Keratinocyte (primary cell): ENCODE results near the gene BTNL8. TPM values are rescaled to one million over a fixed set of nuclear protein-coding genes. Genes with fewer than 3 reads are reported as not detected.

Experiments
- DNase-seq: peaks from one replicate; pipeline ENCODE4 v3.0.0-alpha.2; 2011; ENCODE audit warnings: low read depth, missing footprints, low spot score
- FAIRE-seq: peaks from 2 replicates; lab custom pipeline; 2011; peaks lifted over from hg19 to GRCh38; lab: Jason Lieb, UNC
- H2AFZ ChIP-seq: 2 replicates; pipeline ENCODE4 v1.6.0; 2012; ENCODE audit warnings: low read length, control low read depth, inconsistent platforms; ENCODE audit not compliant: control insufficient read depth
- H3K27ac ChIP-seq: 2 replicates; pipeline ENCODE4 v1.5.1; 2011; ENCODE audit warnings: low read length; ENCODE audit not compliant: control insufficient read depth, insufficient read depth
- H3K27me3 ChIP-seq: 3 replicates; pipeline ENCODE4 v1.6.0; 2011; ENCODE audit warnings: low read length; ENCODE audit not compliant: control insufficient read depth, insufficient read depth; ENCODE audit errors: extremely low read depth
- H3K36me3 ChIP-seq, 2 experiments: 2 replicates in 1 of 2; 3 replicates in 1 of 2; pipeline ENCODE4 v1.5.1; 2011; ENCODE audit warnings: low read length in 2 of 2, mild to moderate bottlenecking in 1 of 2; ENCODE audit not compliant: control insufficient read depth in 2 of 2, insufficient read depth in 2 of 2; ENCODE audit errors: extremely low read depth in 1 of 2
- H3K4me1 ChIP-seq: 3 replicates; pipeline ENCODE4 v1.5.1; 2011; ENCODE audit warnings: low read length; ENCODE audit not compliant: control insufficient read depth, insufficient read depth; ENCODE audit errors: extremely low read depth
- H3K4me2 ChIP-seq: 3 replicates; pipeline ENCODE4 v1.6.0; 2011; ENCODE audit warnings: low read depth, low read length; ENCODE audit not compliant: control insufficient read depth, insufficient read depth; ENCODE audit errors: extremely low read depth
- H3K4me3 ChIP-seq, 3 experiments: fragments of 200-600 bp in 1 of 3; sonication (generic) in 1 of 3; 2 replicates in 2 of 3; 3 replicates in 1 of 3; pipeline ENCODE4 v1.5.1; 2011 to 2016; ENCODE audit warnings: low read length in 3 of 3, mild to moderate bottlenecking in 3 of 3, control low read depth in 2 of 3, inconsistent platforms in 1 of 3, low read depth in 1 of 3, mixed read lengths in 1 of 3, mixed run types in 1 of 3, moderate library complexity in 1 of 3; ENCODE audit not compliant: control insufficient read depth in 2 of 3, insufficient read depth in 2 of 3; ENCODE audit errors: extremely low read depth in 1 of 3
- H3K79me2 ChIP-seq: 2 replicates; pipeline ENCODE4 v1.6.0; 2012; ENCODE audit warnings: low read length; ENCODE audit not compliant: control insufficient read depth, insufficient read depth
- H3K9ac ChIP-seq: 3 replicates; pipeline ENCODE4 v1.6.0; 2011; ENCODE audit warnings: low read length; ENCODE audit not compliant: control insufficient read depth, insufficient read depth; ENCODE audit errors: extremely low read depth
- H3K9me1 ChIP-seq: 3 replicates; pipeline ENCODE4 v1.6.0; 2011; ENCODE audit warnings: low read length; ENCODE audit not compliant: control insufficient read depth, insufficient read depth; ENCODE audit errors: extremely low read depth
- H3K9me3 ChIP-seq: 2 replicates; pipeline ENCODE4 v1.5.1; 2012; ENCODE audit warnings: low read depth, low read length; ENCODE audit not compliant: control insufficient read depth
- H4K20me1 ChIP-seq: 3 replicates; pipeline ENCODE4 v1.6.0; 2011; ENCODE audit warnings: low read length; ENCODE audit not compliant: control insufficient read depth, insufficient read depth; ENCODE audit errors: extremely low read depth
- EZH2 ChIP-seq: IDR thresholded peaks from one replicate; pipeline ENCODE4 v1.6.1; 2012; ENCODE audit warnings: inconsistent platforms, mild to moderate bottlenecking, low read length, moderate library complexity
- dilution Hi-C: fragments of 300-500 bp; cut with MboI; formaldehyde crosslinking; loops from one replicate; pipeline ENCODE4 v1.7.0; 2020; ENCODE audit warnings: low sequenced_read_pairs; ENCODE audit not compliant: extremely low pct_ligation_motif_present
- polyA plus RNA-seq, 5 experiments: library from polyadenylated mRNA; depleted of rRNA in 3 of 5; stranded (reverse) in 3 of 5; stranded (forward) in 1 of 5; unstranded in 1 of 5; fragments of >200 nt; gene quantifications; 1 replicate in 1 of 5; 2 replicates in 3 of 5; 3 replicates in 1 of 5; pipeline versions ENCODE4 v1.2.1 to v1.2.3, GENCODE V29; 2011 to 2012; ENCODE audit warnings: missing spikeins in 2 of 5, low read depth in 1 of 5, low replicate concordance in 1 of 5
- TF ChIP-seq, protein P1 (sequence below), 3 experiments: IDR thresholded peaks in 1 of 3; conservative IDR thresholded peaks in 1 of 3; optimal IDR thresholded peaks in 1 of 3; 2 replicates in 2 of 3; 3 replicates in 1 of 3; pipeline versions ENCODE3 to v1.5.1; 2011; ENCODE audit warnings: low read length in 3 of 3, mild to moderate bottlenecking in 3 of 3, moderate library complexity in 2 of 3, control low read depth in 1 of 3, inconsistent platforms in 1 of 3; ENCODE audit not compliant: insufficient read depth in 2 of 3; ENCODE audit errors: extremely low read depth in 1 of 3

BTNL8 gene
- polyA plus RNA-seq, 1 donor (not counting 4 experiments of a cell fraction or from before 2014, with no cell fraction given), result not detected

DNA sequence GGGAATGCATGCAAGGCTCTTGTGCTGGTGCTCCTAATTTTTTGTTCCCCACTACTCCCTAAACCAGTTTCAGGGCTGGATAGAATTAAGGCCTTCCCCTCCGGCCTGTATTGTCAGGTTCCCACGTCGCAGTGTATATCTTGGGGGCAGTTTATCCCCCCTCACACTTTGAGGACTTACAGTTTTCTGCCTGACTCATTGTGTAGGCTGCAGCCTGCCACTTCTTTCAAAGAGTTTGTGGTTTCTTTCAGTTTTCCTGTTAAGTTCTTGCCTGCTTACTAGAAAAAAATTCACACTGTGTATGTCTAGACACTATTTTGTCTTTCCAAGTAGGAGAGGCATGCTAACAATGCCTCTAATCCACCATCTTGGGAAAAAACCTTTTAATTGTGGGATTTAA lies 61.2 kb downstream of the BTNL8 start:
- H2AFZ ChIP-seq, result no peak overlapping the region
- TF ChIP-seq, protein P1, sequence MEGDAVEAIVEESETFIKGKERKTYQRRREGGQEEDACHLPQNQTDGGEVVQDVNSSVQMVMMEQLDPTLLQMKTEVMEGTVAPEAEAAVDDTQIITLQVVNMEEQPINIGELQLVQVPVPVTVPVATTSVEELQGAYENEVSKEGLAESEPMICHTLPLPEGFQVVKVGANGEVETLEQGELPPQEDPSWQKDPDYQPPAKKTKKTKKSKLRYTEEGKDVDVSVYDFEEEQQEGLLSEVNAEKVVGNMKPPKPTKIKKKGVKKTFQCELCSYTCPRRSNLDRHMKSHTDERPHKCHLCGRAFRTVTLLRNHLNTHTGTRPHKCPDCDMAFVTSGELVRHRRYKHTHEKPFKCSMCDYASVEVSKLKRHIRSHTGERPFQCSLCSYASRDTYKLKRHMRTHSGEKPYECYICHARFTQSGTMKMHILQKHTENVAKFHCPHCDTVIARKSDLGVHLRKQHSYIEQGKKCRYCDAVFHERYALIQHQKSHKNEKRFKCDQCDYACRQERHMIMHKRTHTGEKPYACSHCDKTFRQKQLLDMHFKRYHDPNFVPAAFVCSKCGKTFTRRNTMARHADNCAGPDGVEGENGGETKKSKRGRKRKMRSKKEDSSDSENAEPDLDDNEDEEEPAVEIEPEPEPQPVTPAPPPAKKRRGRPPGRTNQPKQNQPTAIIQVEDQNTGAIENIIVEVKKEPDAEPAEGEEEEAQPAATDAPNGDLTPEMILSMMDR (optimal IDR thresholded peaks at IDR 0.05 in 1 of 3, IDR thresholded peaks at IDR 0.05 in 1 of 3, conservative IDR thresholded peaks at IDR 0.05 in 1 of 3; ENCODE audit: extremely low read depth in 1 of 3, insufficient read depth in 2 of 3, low read length in 3 of 3), result no peak
- no peak for TF ChIP-seq EZH2
- no peaks in the 10 kb centered on the region for H3K36me3 ChIP-seq
- H3K79me2 ChIP-seq, result no peaks in the 10 kb centered on the region
- no peaks in the 10 kb centered on the region for H3K4me1 ChIP-seq
- dilution Hi-C loops, result no loop called here
- no peaks in the 10 kb centered on the region for H3K9me3 ChIP-seq
- no peaks in the 10 kb centered on the region for H3K9me1 ChIP-seq
- DNase-seq, result no peak
- H3K4me2 ChIP-seq, result no peak overlapping the region
- H3K27ac ChIP-seq, result no peak overlapping the region
- FAIRE-seq, result no peak
- H3K9ac ChIP-seq, result no peak overlapping the region
- no peaks in the 10 kb centered on the region for H4K20me1 ChIP-seq
- H3K27me3 ChIP-seq, result no peaks in the 10 kb centered on the region
- no peak overlapping the region for H3K4me3 ChIP-seq

DNA sequence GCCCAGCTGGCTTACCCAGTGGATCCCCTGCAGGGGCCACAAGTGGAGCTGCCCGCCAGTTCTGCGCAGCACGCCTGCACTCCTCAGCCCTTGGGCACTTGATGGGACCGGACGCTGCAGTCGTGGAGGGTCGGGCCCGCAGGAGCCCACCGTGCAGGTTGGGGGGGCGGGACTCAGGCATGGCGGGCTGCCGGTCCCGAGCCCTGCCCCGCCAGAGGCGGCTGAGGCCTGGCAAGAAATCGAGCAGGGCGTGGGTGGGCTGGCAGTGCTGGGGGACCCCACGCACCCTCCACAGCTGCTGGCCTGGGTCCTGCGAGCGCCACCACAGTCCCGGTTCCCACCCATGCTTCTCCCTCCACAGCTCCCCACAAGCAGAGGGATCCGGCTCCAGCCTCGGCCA lies 70.4 kb downstream of the BTNL8 start:
- TF ChIP-seq, protein P1 (optimal IDR thresholded peaks at IDR 0.05 in 1 of 3, IDR thresholded peaks at IDR 0.05 in 1 of 3, conservative IDR thresholded peaks at IDR 0.05 in 1 of 3; ENCODE audit: extremely low read depth in 1 of 3, insufficient read depth in 2 of 3, low read length in 3 of 3), result no peak
- no peak for TF ChIP-seq EZH2
- Histone ChIP-seq H3K9ac (no peak overlapping the region), H2AFZ (no peak overlapping the region), H3K27me3 (no peaks in the 10 kb centered on the region), H3K4me1 (no peaks in the 10 kb centered on the region), H3K27ac (no peak overlapping the region), H3K79me2 (no peaks in the 10 kb centered on the region), H4K20me1 (no peaks in the 10 kb centered on the region), H3K4me3 (no peak overlapping the region), H3K4me2 (no peak overlapping the region), H3K9me3 (no peaks in the 10 kb centered on the region), H3K9me1 (no peaks in the 10 kb centered on the region), H3K36me3 (no peaks in the 10 kb centered on the region)
- DNase-seq (no peak), FAIRE-seq (no peak)
- dilution Hi-C loops, result no loop called here
